GM19193 (cell line): Measurements from ENCODE around the gene IQCH.

ENCODE experiments used
- POLR2A ChIP-seq: IDR thresholded peaks from 4 replicates; pipeline ENCODE4 v1.6.1; 2011; ENCODE audit not compliant: insufficient read depth, insufficient read length; ENCODE audit errors: extremely low read depth

The IQCH gene

GRCh38 chr15:67416891-67417290, 162.3 kb downstream of the IQCH start:
- TF ChIP-seq POLR2A = no peak

GRCh38 chr15:67419705-67420104, 165.1 kb downstream of the IQCH start:
- no peak for TF ChIP-seq POLR2A

DNA sequence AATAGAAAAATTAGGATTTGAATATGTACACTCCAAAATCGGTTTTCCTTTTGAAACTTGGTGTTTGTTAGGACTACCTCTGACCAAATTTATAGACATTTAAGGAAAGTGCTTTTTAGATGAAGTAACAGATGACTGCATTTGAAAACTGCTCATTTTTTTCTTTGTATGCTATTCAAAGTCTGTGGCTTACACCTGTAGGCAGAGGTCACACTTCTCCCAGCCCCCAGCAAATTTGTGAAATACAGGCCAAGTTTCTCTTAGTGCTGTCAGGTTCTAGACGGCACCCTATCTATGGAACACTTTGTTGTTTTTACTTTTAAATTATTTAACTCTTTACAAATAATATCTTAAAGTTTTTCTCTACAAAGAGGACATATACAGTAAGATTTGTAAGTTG, 165.6 kb downstream of the IQCH start:
- TF ChIP-seq POLR2A = no peak

GRCh38 chr15:67421105-67421504, 166.5 kb downstream of the IQCH start:
- TF ChIP-seq POLR2A = no peak

DNA sequence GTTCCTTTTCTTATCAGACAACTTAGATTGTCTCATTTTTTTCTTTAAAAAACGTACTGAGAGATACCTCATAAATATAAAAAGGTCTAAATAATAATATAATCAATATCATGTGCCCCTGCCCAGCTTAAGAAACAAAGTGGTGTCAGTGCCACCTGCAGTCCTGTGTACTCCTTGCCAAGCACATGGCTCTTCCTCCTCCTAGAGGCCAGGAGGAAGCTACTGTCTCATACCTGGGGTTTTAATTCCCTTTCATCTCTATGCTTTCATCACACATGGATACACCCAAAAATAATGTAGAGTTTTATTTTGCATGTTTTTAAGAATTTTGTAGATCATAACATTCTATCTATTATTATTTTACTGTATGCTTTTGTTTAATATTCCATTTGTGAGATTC, 167.7 kb downstream of the IQCH start:
- no peak for TF ChIP-seq POLR2A

DNA sequence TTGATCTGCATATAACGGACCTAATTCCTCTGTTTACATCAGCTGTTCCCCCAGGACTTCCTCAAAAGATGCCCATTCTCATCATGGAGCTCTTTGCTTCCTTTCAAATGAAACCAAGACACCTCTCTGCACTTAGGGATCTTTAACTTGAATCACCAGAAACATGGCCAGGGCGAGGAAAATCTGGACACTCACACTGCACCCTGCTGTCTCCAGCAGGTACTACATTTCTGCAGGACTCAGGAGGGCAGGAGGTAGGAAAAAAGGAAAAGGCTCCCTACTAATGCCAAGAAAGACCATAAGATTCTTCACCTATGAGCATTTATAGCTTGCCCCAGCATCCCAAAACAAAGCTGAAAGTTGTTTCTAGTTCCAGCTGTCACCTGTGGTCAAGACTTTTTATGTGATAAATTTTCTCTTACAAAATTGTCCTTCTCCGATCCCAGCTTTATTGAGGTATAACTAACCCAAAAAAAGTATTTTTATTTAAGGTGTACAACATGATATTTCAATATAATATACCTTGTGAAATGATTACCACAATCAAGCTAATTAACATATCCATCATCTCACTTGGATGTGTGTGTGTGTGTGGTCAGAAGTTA, 179.0 kb downstream of the IQCH start:
- no peak for TF ChIP-seq POLR2A

GRCh38 chr15:67444100-67444499, 189.5 kb downstream of the IQCH start:
- no peak for TF ChIP-seq POLR2A

GRCh38 chr15:67446449-67446848, 191.9 kb downstream of the IQCH start:
- TF ChIP-seq POLR2A = no peak

DNA sequence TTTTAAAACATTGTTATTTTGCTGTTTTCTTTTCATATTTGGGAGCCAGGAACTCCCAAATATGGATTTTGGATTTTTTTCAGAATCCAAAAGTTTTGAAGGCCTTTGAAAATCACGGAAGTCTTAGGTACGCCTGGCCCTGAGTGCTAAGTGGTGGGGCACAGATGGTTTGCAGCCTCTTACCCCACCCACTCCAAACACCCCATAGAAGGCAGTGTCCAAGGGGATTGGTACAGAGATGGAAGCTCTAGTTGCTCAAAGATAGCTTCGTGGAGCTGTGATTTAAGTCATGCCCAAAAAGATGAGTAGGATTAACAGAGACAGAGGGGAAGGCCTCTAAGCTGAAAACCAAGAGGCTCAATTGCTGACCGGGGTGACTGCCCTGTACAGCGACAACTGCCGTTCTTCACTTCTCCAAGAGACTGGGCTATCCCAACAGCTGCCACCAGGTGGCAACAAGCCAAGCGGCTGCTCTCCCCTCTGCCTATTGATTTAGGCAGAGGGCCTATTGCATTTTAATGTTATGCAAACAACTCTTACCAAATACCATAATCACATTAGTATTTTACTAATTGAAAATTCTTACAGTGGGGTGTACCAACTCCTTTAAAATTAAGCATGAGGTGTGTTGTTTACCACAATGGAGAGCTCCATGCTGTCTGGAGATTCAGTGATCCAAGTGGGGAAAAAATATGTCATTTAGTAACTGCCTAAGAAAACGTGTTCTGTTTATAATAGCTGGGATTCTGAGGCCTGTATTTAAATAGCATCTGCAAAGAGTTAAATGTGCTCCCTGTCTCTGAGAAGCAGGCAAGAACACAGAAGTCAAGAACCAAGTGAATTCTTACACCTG, 202.3 kb downstream of the IQCH start:
- TF ChIP-seq POLR2A = no peak

- TF ChIP-seq POLR2A = no peak
Measured at GRCh38 chr15:67458331-67459029, 203.9 kb downstream of the IQCH start.

DNA sequence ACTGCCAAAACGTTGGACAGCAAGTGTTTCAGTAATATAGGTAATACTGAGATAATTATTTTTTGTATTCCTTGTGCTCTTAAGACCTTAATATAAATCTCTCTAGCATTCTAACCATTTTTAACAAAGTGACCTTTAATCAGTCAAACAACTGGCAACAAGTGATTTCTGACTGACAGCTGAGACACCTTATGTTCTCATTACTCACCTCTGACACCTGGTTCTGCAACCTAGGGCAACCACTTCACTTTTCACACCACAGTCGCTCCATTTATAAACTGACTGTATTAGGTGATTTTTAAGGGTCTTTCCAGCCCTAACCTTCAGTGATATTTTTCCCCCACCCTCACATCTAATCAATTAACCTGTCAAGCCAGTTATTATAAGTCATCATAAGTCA, 205.9 kb downstream of the IQCH start:
- no peak for TF ChIP-seq POLR2A

GRCh38 chr15:67461735-67462134, 207.1 kb downstream of the IQCH start:
- TF ChIP-seq POLR2A = no peak

GRCh38 chr15:67462875-67463274, 208.3 kb downstream of the IQCH start:
- no peak for TF ChIP-seq POLR2A

- no peak for TF ChIP-seq POLR2A
Measured at GRCh38 chr15:67463488-67463887, 208.9 kb downstream of the IQCH start.

GRCh38 chr15:67465196-67465952, 210.8 kb downstream of the IQCH start:
- no peak for TF ChIP-seq POLR2A
